ENCODE results near the gene ABCA8.

The ABCA8 gene

DNA sequence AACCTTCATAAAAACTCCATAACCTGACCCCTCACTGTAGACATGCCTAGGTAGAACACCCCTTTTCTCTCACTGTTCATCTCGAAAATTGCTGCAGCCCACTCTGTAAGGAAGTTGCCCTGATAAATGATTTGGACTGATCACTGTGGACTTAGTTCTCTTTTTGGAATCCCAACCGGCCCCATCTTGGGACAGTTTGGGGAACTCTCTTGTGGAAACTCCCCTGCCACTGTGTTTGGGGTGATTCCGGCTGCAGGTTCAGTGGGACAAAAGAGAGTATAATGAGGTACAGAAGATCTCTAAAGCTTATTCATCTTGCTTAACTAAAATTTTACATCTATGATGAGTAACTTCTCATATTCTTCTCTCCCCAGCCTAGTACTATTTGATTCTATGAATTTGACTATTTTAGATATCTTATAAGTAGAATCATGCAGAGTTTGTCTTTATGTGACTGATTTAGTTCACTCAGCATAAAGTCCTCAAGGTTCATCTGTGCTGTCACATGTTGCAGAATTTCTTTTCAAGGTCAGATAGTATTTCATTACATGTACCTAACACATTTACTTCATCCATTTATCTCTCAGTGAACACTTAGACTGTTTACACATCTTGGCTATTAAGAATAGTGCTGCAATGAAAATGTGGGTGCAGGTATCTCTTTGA lies 84.9 kb downstream of the ABCA8 start:
- no peak for DNase-seq (ENCODE audit: low read depth)

DNA sequence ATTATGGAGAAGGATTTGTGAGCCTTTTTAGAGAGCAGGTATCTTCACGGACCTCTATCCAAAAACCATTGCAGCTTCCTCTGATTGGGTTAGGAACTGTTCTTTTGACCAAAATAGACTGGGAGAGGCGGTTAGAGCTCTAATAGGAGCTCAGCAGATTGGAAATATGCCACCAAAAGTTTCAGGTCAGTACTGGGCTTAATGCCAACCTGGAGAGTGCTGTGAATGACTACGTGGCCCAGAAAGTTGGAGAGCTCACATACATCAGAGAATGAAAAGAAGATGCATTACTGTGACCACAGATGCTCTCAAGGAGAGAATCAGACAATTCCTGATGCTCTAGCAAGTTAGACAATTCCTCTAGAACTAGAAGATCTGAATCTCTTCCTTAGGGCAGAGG lies 86.5 kb downstream of the ABCA8 start:
- DNase-seq (ENCODE audit: low read depth): no peak

DNA sequence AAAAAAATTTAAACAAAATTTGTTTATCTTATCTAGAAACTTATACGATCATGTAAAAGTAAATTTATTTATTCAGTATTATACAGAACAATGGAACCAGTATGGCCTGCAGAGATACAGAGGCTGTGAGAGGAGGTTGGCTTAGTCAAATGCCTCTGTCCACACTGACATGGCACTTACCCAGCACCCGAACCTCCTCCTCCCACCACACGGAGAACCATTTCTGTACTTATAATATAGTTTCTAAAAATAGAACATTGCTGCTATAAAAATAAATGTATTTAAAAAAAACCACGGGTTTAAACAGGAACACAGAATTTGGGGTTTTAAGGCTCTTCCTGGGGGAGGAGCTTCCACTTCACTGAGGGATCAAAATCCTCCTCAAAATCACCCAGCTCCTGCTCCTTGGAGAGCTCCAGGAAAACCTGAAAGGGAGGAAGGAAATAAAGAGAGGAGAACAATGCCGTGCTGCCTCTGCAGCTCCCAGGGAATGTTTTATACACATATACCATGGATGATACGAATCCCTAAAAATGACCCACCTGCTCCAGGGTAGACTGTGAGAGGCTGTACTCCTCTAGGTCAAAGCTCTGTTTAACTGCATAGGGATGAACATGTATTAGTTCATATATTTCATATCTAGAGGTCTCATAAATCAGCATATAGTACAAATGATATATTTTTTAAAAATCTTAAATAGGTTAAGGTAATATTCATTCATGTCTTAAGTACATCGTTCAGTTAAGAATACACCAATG lies 87.3 kb downstream of the ABCA8 start:
- DNase-seq (ENCODE audit: low read depth): no peak

DNA sequence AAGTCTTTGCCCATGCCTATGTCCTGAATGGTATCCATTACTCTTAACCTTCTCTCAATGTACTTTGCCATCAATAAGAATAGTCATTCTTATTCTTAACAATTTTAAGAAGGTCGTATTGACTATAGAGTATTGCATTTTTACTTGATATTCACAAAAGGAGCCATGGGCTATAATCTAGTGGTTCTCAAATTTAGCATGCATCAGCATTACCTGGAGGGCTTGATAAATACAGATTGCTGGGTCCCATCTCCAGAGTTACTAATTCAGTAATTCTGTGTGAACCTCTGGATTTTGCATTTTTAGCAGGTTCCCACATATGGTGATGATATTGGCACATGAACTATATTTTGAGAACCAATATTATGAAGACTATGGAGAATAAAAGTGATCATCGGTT lies 89.6 kb downstream of the ABCA8 start:
- no peak for DNase-seq (ENCODE audit: low read depth)

- DNase-seq (ENCODE audit: low read depth): no peak
Observed at GRCh38 chr17:68863091-68863652, 92.0 kb downstream of the ABCA8 start.

- DNase-seq (ENCODE audit: low read depth): no peak
Observed at GRCh38 chr17:68861602-68862001, 93.6 kb downstream of the ABCA8 start.

DNA sequence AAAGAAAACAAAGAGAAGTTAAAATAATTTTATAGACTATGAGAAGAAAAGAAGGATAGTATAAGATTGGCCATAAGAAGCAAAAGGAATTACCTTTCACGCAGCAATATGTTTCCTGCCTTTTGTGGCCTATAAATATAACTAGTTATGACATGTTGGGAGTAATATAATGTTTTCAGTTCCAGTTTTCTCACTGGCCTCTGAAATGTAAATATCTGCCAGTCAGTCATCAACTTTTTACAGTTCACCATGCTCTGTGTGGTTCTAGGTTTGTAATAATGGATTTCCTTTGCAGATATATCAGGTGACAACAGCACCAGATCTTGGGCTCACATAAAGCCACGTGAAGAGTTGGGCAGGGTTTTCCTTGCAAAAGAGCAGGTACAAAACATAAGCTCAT lies 94.3 kb downstream of the ABCA8 start:
- no peak for DNase-seq (ENCODE audit: low read depth)

DNA sequence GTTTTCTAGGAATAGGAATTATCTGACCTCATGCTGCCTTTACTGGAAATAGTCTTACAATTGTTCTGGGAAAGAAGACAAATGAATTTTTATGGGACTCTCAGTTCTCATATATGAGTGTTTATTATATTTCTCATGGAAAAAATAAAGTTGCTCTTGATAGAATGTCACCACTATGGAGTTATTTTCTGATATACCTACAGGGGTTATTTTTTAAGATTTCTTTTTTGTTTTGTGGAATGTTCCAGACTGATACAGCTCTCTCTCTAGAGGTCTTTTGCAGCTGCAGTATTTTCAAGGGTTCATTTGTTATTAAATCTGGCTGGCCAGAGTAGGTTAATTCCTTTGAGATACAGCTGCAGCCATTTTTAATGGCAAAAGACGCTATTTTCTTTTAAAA lies 100.7 kb downstream of the ABCA8 start:
- DNase-seq (ENCODE audit: low read depth): no peak

GRCh38 chr17:68853439-68853838 lies 101.8 kb downstream of the ABCA8 start:
- no peak for DNase-seq (ENCODE audit: low read depth)

GRCh38 chr17:68853036-68853435 lies 102.2 kb downstream of the ABCA8 start:
- no peak for DNase-seq (ENCODE audit: low read depth)

GRCh38 chr17:68851890-68852289 lies 103.3 kb downstream of the ABCA8 start:
- no peak for DNase-seq (ENCODE audit: low read depth)

GRCh38 chr17:68850749-68851510 lies 104.3 kb downstream of the ABCA8 start:
- DNase-seq (ENCODE audit: low read depth): no peak

GRCh38 chr17:68849673-68850610 lies 105.2 kb downstream of the ABCA8 start:
- DNase-seq (ENCODE audit: low read depth): no peak

DNA sequence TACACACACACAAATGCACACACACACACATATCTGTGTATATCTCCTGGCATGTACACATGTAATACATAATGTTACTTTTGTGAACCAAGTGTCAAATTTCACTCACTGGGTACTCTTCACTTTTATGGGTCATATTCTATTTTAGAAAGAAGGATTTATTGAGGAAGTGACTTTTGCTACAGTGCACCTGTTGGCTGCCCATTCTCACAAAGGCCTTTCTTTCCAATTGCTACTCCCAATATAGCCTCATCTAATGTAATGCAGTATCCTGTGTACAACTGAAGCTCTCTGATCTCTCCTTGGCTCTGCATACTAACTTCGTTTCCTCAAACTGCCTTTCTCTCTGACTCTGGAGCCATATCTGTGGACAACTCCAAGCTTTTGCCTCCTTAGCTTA lies 107.5 kb downstream of the ABCA8 start:
- no peak for DNase-seq (ENCODE audit: low read depth)

DNA sequence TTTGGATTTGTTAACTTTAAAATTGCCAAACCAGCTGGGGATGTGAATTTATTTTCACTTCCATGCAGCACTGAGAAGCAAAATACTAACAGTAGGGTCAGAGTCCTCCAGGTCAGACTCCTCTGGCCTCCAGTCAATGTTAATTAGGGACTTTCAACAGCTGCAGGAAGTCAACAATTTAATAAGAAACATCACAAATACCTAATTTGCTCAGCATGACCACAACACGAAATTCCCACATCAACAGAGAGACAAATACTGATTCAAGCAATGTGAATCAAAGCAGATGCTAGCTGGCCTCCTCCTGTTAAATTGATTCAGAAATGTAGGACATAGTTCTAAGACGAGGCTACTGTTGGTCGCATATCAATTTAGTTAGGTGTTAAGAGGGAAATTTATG lies 111.7 kb downstream of the ABCA8 start:
- no peak for DNase-seq (ENCODE audit: low read depth)

GRCh38 chr17:68840073-68840472 lies 115.1 kb downstream of the ABCA8 start:
- no peak for DNase-seq (ENCODE audit: low read depth)

- DNase-seq (ENCODE audit: low read depth): no peak
Observed at GRCh38 chr17:68835071-68835470, 120.1 kb downstream of the ABCA8 start.

DNA sequence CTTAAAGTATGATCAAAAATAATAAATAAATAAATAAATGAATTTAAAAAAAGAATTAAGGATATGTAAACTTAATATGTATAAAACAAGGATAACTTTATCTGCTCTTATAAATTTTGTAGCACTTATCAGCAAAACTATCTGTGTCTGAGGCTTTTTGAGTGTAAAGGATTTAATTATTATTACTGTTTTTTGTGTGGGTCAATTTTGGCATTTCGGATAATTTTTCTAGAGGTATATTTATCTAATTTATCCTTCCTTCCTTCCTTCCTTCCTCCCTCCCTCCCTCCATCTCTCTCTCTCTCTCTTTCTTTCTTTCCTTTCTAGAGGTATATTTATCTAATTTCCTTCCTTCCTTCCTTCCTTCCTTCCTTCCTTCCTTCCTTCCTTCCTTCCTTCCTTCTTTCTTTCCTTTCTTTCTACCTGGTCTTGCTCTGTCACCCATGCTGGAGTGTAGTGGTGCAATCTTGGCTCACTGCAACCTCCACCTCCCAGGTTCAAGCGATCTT lies 120.8 kb downstream of the ABCA8 start:
- no peak for DNase-seq (ENCODE audit: low read depth)

GRCh38 chr17:68832109-68832802 lies 122.9 kb downstream of the ABCA8 start:
- no peak for DNase-seq (ENCODE audit: low read depth)

DNA sequence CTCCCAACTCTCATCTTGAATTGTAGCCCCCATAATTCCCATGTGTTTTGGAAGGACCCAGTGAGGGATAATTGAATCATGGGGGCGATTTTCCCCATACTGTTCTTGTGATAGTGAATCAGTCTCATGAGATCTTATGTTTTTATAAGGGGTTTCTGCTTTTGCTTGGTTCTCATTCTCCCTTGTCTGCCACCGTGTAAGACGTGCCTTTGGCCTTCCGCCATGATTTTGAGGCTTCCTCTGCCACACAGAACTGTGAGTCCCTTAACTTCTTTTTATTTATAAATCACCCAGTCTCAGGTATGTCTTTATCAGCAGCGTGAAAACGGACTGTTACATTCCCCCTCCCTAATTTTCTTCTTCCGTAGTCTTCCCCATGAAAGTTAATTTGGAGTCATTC lies 124.0 kb downstream of the ABCA8 start:
- no peak for DNase-seq (ENCODE audit: low read depth)

- no peak for DNase-seq (ENCODE audit: low read depth)
Observed at GRCh38 chr17:68830313-68830712, 124.9 kb downstream of the ABCA8 start.
